ENCODE data around the gene SETD2.

The SETD2 gene

DNA sequence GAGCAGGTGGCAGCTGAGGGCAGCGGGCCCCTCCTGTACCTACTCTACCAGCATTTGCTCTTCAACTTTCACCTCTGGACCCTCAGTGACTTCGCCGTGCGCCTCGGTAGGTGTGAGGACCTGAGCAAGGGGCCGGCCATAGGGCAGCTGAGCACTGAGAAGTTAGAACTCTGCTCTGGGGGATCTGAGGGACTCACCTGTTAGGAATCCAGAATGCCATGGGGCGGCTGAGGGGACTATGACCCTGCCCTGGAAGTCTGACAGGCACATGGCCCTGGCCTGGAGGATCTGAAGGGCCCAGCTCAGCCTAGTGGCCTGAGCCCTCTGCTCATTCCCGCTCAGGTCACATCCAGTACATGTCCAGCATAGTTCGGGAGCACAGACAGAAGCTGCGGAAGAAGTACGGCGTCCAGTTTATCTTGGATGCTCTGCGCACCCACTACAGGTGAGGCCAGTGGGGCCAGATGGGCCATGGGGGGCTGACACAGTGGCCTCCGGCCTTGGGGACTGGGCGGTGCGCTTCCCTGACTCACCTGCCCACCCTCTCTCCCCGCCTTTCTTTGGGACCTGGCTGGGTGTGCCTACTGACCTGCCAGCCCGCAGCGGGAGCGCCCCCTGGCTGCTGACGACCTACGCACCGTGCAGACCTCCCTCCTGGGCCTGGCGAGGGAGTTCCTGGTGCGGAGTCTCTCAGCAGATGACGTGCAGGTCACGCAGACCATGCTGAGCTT lies 165.6 kb downstream of the SETD2 start:
- peak; percentile 14 for DNase-seq (ENCODE audit: low spot score)

DNA sequence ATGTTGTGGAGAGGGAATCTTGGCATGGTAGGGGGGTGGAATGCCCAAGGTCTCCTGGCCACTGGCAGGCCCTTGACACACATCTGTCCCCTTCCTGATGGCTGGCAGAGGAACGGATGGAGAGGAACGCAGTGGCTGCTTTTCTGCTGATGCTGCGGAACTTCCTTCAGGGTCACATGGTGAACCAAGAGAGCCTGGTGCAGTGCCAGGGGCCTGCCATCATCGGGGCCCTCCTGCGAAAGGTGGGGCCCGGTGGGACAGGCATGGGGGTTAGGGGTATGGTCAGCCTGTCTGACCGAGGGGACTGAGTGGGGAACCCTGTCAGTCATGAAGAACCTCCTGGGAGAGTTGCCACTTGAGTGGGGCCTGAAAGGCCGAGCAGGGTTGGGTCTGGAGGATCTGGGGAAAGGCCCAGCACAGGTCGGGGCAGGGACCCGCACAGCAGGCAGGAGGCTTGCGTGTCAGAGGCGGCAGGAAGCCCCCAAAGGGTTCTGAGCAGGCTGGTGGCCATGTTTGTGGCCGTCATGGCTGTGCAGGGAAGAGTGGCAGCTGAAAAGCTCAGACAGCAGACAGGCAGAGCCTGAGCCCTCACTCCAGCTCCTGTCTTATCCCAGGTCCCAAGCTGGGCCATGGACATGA lies 166.3 kb downstream of the SETD2 start:
- no peak for DNase-seq (ENCODE audit: low spot score)

DNA sequence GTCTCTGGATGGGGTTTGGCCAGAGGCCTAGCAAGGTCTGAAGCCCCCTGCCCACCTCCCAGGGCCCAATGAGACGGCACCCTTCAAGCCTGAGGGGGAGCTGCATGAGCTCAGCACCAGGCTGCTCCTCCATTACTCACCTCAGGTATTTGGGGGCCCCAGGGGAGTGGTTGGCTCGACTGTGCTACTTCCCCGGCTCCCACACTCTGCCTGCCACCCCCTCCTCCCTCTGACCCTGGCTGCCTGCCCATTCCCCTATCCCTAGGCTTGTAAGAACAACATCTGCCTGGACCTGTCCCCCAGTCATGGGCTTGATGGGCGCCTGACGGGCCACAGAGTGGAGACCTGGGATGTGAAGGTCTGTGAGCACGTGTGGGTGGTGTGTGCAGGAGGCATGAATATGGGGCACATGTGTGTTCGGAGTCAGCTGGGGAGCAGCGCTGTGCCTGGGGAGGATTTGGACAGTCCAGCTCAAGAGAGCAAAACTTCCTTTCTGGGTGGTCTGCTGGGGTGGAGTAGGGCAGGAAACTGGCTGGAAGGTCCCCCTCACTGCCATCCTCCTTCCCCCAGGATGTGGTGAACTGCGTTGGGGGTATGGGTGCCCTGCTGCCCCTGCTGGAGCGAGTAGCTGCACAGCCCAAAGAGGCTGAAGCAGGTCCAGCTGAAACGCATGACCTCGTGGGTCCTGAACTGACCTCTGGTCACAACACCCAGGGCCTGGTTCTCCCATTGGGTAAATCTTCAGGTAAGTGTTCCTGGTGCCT lies 167.0 kb downstream of the SETD2 start:
- no peak for DNase-seq (ENCODE audit: low spot score)

DNA sequence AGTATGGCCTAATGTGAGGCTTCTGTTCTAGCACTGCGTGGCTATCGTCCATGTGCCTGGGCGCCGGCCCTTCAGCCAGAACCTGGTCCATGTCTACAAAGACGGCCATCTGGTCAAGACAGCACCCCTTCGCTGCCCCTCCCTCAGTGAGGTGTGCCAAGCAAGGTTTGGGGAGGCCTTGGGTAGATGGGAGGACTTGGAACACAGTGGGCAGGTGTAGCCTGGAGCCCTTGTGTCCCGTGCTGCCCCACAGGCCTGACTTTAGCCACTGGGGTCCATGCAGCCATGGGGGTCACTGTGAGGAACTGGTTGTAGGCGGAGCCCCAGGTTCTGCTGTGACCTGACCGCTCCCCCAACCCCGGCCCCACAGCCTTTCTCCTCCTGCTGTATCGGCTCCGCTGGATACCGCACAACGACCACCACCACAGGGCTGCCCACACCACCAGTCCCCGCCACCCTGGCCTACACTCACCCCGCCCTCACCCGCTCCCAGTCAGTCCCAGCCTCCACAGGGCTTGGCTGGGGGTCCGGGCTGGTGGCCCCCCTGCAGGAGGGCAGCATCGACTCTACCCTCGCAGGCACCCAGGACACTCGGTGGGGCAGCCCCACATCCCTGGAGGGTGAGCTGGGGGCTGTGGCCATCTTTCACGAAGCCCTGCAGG lies 167.9 kb downstream of the SETD2 start:
- no peak for DNase-seq (ENCODE audit: low spot score)

DNA sequence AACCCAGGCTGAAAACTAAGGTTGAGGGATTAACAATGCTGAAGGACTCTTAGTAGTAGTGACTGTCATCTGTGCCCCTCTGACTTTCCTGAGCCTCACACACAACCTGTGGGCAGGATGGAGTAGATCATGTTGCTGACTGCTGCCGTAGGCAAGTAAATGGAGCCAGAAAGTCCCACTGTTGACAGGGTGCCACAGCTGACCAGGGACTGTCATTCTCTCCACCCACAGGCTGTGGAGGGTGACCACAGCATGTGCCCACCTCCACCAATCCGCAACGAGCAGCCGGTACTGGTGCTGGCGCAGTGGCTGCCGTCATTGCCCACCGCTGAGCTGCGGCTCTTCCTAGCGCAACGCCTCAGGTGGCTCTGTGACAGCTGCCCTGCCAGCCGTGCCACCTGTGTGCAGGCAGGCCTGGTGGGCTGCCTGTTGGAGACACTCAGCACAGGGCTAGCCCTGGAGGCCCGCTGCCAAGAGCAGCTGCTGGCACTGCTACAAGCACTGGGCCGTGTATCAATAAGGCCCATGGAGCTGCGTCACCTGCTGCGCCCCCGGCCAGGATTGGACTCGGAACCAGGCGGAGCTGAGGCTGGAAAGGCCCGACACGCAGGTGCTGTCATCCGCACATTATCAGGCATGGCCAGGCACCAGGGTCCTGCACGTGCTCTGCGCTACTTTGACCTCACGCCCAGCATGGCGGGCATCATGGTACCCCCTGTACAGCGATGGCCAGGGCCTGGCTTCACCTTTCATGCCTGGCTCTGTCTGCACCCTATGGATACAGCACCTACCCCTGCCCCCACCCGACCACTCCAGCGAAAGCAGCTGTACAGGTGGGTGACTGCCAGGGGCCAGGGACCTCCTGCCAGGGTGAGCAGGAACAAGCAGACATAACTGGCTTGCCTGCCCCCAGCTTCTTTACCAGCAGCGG lies 168.8 kb downstream of the SETD2 start:
- no peak for DNase-seq (ENCODE audit: low spot score)

DNA sequence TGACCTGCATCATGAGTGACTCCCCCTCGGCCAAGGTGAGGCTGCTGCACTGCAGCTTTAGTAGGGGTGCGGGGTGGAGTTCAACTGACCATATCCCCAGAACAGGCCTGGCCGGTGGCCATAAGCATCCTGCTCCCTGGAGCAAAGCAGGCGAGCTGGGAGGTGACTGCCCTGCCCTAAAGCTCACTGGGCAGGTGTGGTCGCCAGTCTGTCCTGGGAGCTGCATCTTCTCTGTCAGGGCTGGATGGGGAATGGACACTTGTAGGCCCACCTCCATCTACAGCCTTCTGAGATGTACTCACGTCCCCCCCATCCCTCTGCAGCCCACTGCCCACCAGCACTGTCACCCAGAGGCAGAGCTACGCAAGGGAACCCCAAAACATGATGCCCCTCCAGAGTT lies 169.9 kb downstream of the SETD2 start:
- no peak for DNase-seq (ENCODE audit: low spot score)

DNA sequence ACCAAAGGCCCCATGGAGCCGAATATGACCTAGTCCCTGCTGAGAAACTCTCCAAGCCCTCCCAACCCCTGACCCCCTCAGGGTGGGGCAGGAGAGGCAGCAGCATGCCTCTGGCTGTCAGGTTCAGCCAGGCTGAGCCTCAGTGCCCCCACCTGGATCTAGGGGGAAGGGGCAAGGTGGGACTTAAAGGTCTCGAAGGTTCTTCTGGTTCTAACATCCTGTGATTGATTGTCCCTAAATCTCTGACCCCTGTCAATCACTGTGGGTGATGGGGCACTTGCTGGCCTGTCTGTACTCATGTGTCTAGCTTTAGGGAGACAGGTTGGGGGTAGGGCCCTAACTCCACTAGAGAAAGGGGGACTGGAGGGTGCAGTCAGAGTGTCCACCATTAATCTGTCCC lies 170.6 kb downstream of the SETD2 start:
- DNase-seq (ENCODE audit: low spot score), result no peak

DNA sequence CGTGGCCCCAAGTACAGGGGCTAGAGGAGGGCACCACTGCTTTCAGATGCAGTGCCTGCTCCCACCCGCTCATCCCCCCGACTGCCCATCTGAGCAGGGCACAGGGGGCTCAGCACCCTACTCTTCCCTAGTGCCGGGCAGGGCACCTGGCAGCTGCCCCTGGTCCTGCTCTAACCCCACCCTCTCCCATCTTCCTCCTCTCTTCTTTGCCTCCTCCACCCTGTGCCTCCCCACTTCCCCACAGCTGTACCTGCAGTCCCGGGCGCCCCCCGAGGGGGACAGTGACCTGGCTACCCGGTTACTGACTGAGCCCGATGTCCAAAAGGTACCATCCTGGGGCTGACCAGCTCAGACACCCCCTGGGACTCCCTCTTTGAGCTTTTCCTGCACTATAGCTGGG lies 171.7 kb downstream of the SETD2 start:
- DNase-seq (ENCODE audit: low spot score), result no peak

DNA sequence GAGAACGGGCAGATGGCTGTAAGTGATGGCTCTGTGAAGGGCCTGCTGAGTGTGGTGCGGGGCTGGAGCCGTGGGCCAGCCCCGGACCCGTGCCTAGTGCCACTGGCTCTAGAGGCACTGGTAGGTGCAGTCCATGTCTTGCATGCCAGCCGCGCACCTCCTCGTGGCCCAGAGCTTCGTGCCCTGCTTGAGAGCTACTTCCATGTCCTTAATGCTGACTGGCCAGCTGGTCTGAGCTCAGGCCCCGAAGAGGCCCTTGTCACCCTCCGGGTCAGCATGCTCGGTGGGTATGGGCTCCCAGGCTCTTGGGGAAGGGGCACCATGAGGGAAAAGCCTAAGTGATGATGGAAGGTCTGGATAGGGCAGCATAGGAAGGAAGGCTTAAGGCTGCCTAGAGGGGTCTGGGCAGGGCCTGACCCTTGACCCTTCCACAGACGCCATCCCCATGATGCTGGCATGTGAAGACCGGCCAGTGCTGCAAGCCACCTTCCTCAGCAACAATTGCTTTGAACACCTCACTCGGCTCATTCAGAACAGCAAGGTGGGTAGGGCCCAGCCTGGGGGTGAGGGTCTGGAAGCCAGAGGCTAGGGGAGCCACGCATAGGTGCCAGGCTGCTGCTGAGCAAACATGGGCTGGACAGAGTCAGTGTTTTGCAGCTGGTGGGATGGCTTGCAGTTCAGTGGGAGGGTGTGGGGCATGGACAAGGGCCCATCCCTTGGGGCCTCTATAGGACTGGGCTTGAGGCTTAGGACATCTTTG lies 172.3 kb downstream of the SETD2 start:
- no peak for DNase-seq (ENCODE audit: low spot score)

DNA sequence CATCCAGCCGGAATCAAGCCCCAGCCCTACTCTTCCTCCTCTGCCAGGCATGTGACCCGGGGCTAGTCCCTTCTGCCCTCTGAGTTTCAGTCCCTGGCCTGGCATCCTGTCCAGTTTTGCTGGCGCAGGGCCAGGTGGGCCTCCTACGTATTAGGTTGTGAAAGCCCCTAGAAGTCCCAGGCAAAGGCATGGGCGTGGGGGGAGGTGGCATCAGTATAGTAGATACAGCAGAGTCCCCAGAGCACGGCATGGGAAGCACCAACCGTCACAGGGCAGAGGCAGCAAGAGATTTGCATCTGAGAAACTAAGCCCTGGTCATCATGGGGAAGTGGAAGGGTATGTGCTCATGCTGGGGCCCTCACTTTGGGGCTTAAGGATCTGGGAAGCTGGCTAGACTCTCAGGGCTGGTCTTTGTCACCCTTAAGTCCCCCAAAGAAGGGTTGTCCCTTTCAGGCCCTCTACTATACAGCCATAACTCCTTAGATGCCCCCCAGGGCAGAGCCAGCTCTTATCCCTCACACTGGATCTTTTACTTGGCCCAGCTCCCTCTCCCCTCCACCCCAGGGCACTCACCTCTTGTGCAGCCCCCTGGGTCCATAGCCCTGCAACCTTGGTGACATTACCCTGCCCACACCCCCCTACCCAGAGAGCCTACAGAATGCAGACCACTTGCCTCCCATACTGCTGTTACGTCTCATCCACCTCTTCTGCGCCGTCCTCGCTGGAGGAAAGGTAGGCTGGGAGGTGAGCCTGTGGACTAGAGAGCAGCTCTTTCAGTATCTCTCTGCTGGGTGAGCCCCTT lies 173.1 kb downstream of the SETD2 start:
- no peak for DNase-seq (ENCODE audit: low spot score)

DNA sequence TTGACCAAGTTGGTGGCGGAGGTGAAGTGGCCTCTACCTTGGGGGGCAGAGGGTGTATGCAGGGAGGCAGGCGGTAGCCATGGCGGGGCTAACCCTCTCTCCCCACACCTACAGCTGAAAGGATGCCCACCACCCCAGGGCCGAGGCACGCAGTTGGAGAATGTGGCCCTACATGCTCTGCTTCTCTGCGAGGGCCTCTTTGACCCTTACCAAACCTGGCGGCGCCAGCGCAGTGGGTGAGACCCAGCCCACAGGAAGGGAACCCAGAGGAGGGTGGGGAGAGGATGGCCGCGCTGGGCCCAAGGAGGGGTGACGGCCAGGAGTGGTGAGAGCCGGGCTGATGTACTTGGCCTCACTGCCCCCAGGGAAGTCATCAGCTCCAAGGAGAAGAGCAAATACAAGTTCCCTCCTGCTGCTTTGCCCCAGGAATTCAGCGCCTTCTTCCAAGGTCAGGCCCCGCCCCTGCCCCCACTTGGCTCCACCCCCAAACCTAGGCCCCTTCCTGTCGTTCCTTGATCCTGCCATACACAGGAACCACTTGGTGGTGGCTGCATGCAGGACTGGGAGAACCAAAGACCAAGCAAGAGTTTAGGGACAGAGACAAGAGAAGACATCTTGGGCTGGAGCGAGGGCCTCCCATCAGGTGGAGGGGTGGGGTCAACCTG lies 174.6 kb downstream of the SETD2 start:
- no peak for DNase-seq (ENCODE audit: low spot score)

DNA sequence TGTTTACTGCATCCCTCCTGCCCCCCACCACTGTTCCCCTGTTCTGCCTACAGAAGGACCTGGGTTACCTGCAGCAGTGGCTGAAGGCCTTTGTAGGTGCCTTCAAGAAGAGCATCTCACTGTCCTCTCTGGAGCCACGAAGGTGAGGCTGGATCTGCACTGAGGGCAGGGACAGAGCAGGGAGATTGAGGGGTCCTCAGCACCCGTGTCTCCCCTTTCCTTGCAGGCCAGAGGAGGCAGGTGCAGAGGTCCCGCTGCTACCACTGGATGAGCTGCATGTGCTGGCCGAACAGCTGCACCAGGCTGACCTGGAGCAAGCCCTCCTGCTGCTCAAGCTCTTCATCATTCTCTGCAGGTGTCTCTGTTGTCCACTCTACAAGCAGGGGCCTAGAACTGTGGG lies 175.3 kb downstream of the SETD2 start:
- DNase-seq (ENCODE audit: low spot score), result no peak

DNA sequence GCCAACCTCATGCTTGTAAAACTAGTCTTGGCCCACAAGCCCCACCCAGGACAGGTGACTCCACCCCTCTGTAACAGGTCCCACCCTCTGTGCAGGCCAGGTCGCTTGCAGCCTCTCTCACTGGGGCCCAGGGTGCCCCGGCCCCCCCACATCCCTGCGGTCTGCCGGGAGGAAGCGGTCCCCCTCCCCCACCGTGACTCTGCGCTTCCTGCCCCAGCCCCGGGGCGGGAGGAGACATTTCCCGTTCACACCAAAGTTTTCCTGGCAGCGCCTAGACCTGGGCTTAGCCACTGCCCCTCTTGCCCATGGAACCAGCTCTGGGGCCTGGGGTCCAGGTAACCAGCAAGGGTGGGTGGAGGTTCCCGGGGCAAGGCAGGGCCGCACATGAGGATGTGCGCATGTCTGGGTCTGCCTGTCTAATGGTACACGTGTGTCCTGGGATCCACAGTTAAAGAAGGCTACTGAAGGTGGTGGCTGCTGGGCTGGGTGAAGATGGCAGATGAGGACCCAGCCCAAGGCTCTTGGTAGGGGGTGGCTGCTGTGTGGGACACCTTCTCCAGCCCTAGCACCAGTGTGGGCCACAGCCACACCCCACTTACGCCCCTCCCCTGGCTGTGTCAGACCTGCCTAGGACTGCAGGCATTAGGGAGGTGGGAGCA lies 176.0 kb downstream of the SETD2 start:
- no peak for DNase-seq (ENCODE audit: low spot score)

DNA sequence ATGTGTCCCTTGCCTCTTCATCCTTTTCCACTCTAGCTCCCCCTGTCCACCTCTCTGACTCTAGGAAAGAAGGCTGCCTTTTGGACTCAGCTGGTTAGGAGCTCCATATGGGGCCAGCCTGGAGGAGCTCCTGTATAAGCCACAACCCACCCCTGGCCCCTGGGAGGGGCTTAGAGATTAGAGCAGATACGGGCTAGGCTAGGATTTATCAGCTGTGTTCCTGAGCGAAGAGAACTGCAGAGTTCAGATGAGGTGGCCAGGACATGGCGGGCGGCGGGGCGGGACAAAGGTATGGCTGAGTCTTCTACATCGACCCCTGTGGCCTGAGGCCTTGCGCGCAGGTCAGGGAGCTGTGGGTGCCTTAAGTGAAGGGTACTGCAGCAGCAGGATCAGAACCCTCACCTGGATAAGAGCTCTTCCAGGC lies 176.6 kb downstream of the SETD2 start:
- DNase-seq (ENCODE audit: low spot score), result no peak

DNA sequence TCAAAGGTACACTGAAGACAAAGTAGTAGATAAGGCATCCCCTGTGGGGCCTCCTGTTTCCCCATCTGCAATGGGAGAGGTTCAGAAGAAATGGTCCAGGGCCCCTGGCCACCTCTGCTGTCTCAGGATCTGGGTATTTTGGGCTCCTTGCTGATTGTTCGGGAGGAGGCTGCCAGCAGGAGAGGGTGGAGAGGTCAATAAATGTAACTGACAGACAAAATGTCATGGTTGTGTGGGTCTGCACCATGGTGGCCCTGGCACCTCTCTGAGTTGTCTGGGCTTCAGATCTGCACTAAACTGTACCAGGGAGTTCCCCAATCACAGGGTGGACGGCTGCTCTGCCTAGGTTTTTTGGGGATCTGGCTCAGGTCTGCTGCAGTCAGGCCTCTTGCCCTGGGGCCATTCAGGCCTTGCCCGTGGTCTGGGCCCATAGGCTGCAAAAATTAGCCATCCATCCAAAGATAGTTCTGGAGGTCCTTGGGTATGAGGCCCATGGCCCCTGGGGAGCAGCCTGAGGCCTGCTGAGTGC lies 177.1 kb downstream of the SETD2 start:
- DNase-seq (ENCODE audit: low spot score), result no peak

DNA sequence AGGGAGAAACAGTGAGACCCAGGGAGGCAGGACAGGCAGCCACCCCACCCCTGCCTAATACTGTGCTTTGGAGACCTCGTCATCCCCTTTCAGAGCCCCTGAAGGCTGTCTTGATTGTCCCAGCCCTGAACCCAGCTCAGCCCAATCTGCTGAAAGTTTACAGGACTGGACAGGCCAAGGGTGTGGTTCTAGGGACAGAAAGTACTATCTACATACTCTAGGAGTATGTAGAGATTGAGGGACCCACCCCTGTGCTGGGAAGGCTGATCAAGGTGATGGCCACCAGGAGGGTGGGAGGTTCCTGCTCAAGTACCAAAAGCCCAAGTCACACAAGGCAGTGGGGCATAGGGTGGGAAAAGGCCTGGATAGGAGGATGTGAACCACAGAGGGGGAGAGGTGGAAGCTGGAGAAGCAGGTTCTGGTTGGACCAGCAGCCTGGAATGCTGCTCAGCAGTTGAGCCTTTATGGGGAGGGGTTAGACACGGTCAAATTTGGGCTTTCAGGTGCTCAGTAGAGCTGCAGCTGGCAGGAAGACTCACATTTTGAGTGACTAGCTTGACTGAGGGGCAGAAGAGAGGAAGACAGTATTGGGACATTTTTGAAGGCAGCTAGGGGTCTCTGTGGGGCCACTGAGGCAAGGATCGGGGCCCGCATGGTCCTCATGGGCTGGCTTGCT lies 177.7 kb downstream of the SETD2 start:
- DNase-seq (ENCODE audit: low spot score), result no peak

DNA sequence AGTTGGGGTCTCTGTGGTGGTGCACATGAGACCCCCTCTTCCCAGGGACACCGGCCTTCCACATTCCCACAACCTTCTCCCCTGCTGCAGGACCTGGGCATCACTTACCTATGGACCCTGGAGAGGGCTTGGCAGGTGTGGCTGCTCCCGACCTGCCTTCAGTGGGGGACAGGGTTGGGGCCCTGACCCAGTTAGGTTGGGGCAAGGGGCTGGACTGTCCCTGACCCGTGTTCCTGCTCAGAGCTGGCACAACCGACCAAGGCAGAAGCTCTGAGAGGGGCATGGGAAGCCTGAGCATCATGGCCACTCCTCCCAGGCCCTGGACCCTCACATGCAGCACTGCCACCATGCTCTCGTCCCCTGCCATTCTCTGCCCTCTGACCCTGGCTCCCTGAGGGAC lies 178.3 kb downstream of the SETD2 start:
- DNase-seq (ENCODE audit: low spot score), result no peak
